ENCODE data around the gene HOXA6.

The HOXA6 gene

DNA sequence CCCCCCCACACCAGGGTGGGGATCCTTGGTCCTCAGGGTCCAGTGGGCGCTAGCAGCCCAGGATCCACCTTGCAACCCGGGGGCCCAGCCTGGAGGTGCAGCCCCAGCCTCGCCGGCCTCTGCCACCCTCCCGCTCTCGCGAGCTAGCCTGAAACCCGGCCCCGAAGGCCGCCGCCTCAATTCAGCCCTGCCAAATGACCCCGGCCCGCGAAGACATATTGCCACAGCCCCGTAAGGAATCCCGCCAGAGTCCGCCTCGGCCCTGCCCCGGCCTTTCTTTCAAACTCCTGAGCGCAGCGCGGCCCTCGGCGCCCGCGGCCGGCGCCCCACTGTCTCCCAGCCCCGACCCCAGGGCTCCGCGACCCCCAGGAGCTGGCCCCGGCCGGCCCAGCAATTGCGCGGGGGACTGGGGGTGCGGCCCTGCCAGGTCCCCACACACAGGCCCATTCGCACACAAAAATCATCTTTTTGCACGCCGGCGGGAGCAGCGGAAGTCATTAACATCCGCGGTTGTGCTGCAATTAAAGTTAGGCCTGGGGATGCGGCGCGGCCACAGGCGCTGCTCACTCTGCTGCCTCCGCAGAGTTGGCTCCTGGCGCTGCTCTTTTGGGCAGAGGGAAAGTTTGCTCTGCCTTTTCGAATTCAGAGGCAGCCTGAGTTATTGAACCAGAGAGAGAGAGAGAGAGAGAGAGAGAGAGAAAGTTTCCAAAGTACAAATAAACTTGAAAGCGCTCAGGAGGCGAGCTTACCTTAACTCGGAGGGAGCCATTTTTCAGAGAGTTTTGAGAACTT lies 8.0 kb downstream of the HOXA6 start:
- no peak overlapping the region for H2AFZ ChIP-seq (ENCODE audit: low read length)
- H3K27me3 ChIP-seq (ENCODE audit: insufficient read depth, low read length): no peaks in the 10 kb centered on the region
- no peaks in the 10 kb centered on the region for H3K36me3 ChIP-seq (ENCODE audit: insufficient read depth, low read length)
- H3K9me2 ChIP-seq (ENCODE audit: low read depth, low read length): no peaks in the 10 kb centered on the region
- no peaks in the 10 kb centered on the region for H4K20me1 ChIP-seq (ENCODE audit: insufficient read depth, low read length)
- no peak overlapping the region for H3K4me3 ChIP-seq (ENCODE audit: low read depth, low read length, poor library complexity, severe bottlenecking)
- no peaks in the 10 kb centered on the region for H3K9me3 ChIP-seq (ENCODE audit: low read length)
- TF ChIP-seq EZH2 (IDR thresholded peaks at IDR 0.05; ENCODE audit: borderline replicate concordance, low read length) (no peak), CTCF (IDR thresholded peaks at IDR 0.05; ENCODE audit: low read length) (no peak)
- H3K9ac ChIP-seq (ENCODE audit: low read length): no peak overlapping the region
- H3K4me1 ChIP-seq (ENCODE audit: insufficient read depth, low read length, severe bottlenecking): peaks cover 17% of the 10 kb centered on the region
- no peak overlapping the region for H3K4me2 ChIP-seq (ENCODE audit: low read length)
- no peak overlapping the region for H3K27ac ChIP-seq (ENCODE audit: low read depth, low read length, poor library complexity, severe bottlenecking)
- no peaks in the 10 kb centered on the region for H3K79me2 ChIP-seq (ENCODE audit: insufficient read depth, low read length)
- H3F3A ChIP-seq (ENCODE audit: insufficient read depth, low read length): no peaks in the 10 kb centered on the region

GRCh38 chr7:27138985-27139333 lies 8.6 kb downstream of the HOXA6 start:
- TF ChIP-seq CTCF (IDR thresholded peaks at IDR 0.05; ENCODE audit: low read length) (no peak), EZH2 (IDR thresholded peaks at IDR 0.05; ENCODE audit: borderline replicate concordance, low read length) (no peak)
- H3K36me3 ChIP-seq (ENCODE audit: insufficient read depth, low read length): no peaks in the 10 kb centered on the region
- H3K9me3 ChIP-seq (ENCODE audit: low read length): no peaks in the 10 kb centered on the region
- H2AFZ ChIP-seq (ENCODE audit: low read length): no peak overlapping the region
- H3K9me2 ChIP-seq (ENCODE audit: low read depth, low read length): no peaks in the 10 kb centered on the region
- no peaks in the 10 kb centered on the region for H3K79me2 ChIP-seq (ENCODE audit: insufficient read depth, low read length)
- H4K20me1 ChIP-seq (ENCODE audit: insufficient read depth, low read length): no peaks in the 10 kb centered on the region
- H3K27me3 ChIP-seq (ENCODE audit: insufficient read depth, low read length): no peaks in the 10 kb centered on the region
- H3K4me2 ChIP-seq (ENCODE audit: low read length): no peak overlapping the region
- H3F3A ChIP-seq (ENCODE audit: insufficient read depth, low read length): no peaks in the 10 kb centered on the region
- no peak overlapping the region for H3K27ac ChIP-seq (ENCODE audit: low read depth, low read length, poor library complexity, severe bottlenecking)
- H3K4me3 ChIP-seq (ENCODE audit: low read depth, low read length, poor library complexity, severe bottlenecking): no peak overlapping the region
- H3K9ac ChIP-seq (ENCODE audit: low read length): no peak overlapping the region
- H3K4me1 ChIP-seq (ENCODE audit: insufficient read depth, low read length, severe bottlenecking): peaks cover 11% of the 10 kb centered on the region

GRCh38 chr7:27138472-27138871 lies 9.1 kb downstream of the HOXA6 start:
- Histone ChIP-seq H2AFZ (ENCODE audit: low read length) (no peak overlapping the region), H3K79me2 (ENCODE audit: insufficient read depth, low read length) (no peaks in the 10 kb centered on the region), H3K9me3 (ENCODE audit: low read length) (no peaks in the 10 kb centered on the region), H3K9me2 (ENCODE audit: low read depth, low read length) (no peaks in the 10 kb centered on the region), H3K4me1 (ENCODE audit: insufficient read depth, low read length, severe bottlenecking) (peaks cover 9% of the 10 kb centered on the region), H3K27me3 (ENCODE audit: insufficient read depth, low read length) (no peaks in the 10 kb centered on the region), H3F3A (ENCODE audit: insufficient read depth, low read length) (no peaks in the 10 kb centered on the region), H3K36me3 (ENCODE audit: insufficient read depth, low read length) (no peaks in the 10 kb centered on the region), H3K9ac (ENCODE audit: low read length) (no peak overlapping the region), H3K4me2 (ENCODE audit: low read length) (no peak overlapping the region), H3K27ac (ENCODE audit: low read depth, low read length, poor library complexity, severe bottlenecking) (no peak overlapping the region), H4K20me1 (ENCODE audit: insufficient read depth, low read length) (no peaks in the 10 kb centered on the region), H3K4me3 (ENCODE audit: low read depth, low read length, poor library complexity, severe bottlenecking) (no peak overlapping the region)
- TF ChIP-seq EZH2 (IDR thresholded peaks at IDR 0.05; ENCODE audit: borderline replicate concordance, low read length) (no peak), CTCF (IDR thresholded peaks at IDR 0.05; ENCODE audit: low read length) (no peak)
